ENCODE results near the gene RFXAP. TPM values are rescaled to one million over a fixed set of nuclear protein-coding genes. Genes with fewer than 3 reads are reported as not detected.
A peak's percentile ranks its signal among the peaks of the same experiment; 100 is the strongest.

The RFXAP gene
- total and polyA plus RNA-seq, 9 of the 15 experiments (the other 6 are each of a cell fraction or from before 2014, with no cell fraction given), result 2.1 to 9.7 (median 2.9) TPM

DNA sequence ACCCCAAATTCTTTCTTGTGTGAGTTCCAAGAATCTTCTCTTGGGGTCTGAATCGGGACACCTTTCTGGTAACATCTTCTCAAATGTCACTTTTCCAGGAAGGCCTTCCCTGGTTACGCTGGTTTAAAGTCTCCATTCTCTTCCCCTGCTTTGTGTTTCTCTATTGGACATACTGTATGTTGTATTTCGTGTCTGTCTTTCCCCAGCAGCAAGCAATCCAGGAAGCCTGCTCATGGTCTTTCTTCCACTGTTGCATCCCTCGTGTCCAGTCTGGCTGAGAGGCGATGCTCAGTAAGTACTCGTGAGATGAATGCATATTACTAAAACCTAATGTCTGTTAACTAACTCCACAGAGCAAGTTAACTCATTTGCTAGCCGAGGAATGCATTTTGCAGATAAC lies 43.7 kb downstream of the RFXAP start:
- ChIA-PET POLR2A (no interaction called here), CTCF (ENCODE audit: low intra/inter-chr PET ratio) (no interaction called here)
- no peaks in the 10 kb centered on the region for H3K9me1 ChIP-seq (ENCODE audit: control insufficient read depth, insufficient read depth, low read length)
- FAIRE-seq (no peak), DNase-seq (ENCODE audit: extremely low read depth in 1 of 4, low spot score in 3 of 4) (no peak), ATAC-seq (peak; percentile 54)
- no peaks in the 10 kb centered on the region for H3K9me3 ChIP-seq (replicated peaks; ENCODE audit: control insufficient read depth, insufficient read depth, low read depth, low read length)
- peak overlapping the region; percentile 24; the same call in 1 of the 2 replicates for H3K4me2 ChIP-seq (ENCODE audit: insufficient read depth, low read length)
- no TSS peak for BruUV-seq (replicated peaks)
- intact Hi-C loops (cut with micrococcal nuclease) (no loop called here), in situ Hi-C loops (cut with MboI) (no loop called here)
- 0 out of 5 replicates have a peak, but pooled peaks cover 0 to 6% of the 10 kb centered on the region in 2 experiments for H3K4me1 ChIP-seq (replicated peaks in 1 of 2; ENCODE audit: control insufficient read depth in 2 of 2, insufficient read depth in 2 of 2, low read length in 2 of 2)
- no peaks in the 10 kb centered on the region for H4K20me1 ChIP-seq (replicated peaks; ENCODE audit: control insufficient read depth, insufficient read depth, low read length)
- no peak for TF ChIP-seq ARNT (IDR thresholded peaks at IDR 0.05)
- TF ChIP-seq, protein P1, sequence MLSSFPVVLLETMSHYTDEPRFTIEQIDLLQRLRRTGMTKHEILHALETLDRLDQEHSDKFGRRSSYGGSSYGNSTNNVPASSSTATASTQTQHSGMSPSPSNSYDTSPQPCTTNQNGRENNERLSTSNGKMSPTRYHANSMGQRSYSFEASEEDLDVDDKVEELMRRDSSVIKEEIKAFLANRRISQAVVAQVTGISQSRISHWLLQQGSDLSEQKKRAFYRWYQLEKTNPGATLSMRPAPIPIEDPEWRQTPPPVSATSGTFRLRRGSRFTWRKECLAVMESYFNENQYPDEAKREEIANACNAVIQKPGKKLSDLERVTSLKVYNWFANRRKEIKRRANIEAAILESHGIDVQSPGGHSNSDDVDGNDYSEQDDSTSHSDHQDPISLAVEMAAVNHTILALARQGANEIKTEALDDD (IDR thresholded peaks at IDR 0.05), result peak; percentile 78
- no peaks in the 10 kb centered on the region for H3K79me2 ChIP-seq (ENCODE audit: control insufficient read depth, insufficient read depth, low read length)
- no peak overlapping the region for H3K4me3 ChIP-seq
- WGBS (ENCODE audit: insufficient coverage, low coverage, missing lambda C conversion rate), result 3% methylated on average over 7 of the region's 7 CpGs
- H3K27ac ChIP-seq (ENCODE audit: extremely low read depth, low read depth, low read length), result no peak overlapping the region
- peaks cover 5 to 8% of the 10 kb centered on the region in 2 experiments; a peak in 4 of 5 replicates for H3K27me3 ChIP-seq (ENCODE audit: control insufficient read depth in 2 of 2, insufficient read depth in 2 of 2, low read length in 2 of 2)
- H3K36me3 ChIP-seq (ENCODE audit: control insufficient read depth, insufficient read depth, low read length), result no peaks in the 10 kb centered on the region
- no peak overlapping the region for H3K9ac ChIP-seq (ENCODE audit: insufficient read depth in 1 of 2, low read depth in 2 of 2, low read length in 2 of 2)
- H2AFZ ChIP-seq (ENCODE audit: low read depth, low read length), result peak overlapping the region; percentile 38; the same call in 1 of the 2 replicates

DNA sequence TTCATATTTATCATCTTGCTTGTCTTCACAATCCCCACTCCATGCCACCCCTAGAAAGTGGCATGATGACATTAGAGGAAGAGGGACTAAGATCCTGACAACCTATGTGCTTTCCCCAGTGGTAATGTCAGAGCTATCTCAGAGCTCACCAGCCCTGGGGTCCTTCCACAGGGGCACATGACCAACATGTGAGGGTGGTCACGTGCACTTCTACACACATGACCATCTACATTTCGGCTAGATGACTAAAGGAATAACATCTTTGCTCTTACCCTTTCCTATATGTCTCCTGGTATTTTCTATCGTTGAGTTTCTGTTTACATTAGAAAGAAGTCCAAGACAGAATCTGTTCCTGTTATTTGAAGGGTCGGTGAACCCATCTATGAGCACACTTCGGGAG lies 46.2 kb downstream of the RFXAP start:
- Histone ChIP-seq H3K79me2 (ENCODE audit: control insufficient read depth, insufficient read depth, low read length) (no peaks in the 10 kb centered on the region), H3K9ac (ENCODE audit: insufficient read depth in 1 of 2, low read depth in 2 of 2, low read length in 2 of 2) (no peak overlapping the region), H3K27ac (ENCODE audit: extremely low read depth, low read depth, low read length) (no peak overlapping the region), H2AFZ (ENCODE audit: low read depth, low read length) (no peak overlapping the region), H4K20me1 (replicated peaks; ENCODE audit: control insufficient read depth, insufficient read depth, low read length) (no peaks in the 10 kb centered on the region), H3K9me3 (replicated peaks; ENCODE audit: control insufficient read depth, insufficient read depth, low read depth, low read length) (no peaks in the 10 kb centered on the region), H3K36me3 (ENCODE audit: control insufficient read depth, insufficient read depth, low read length) (no peaks in the 10 kb centered on the region), H3K4me3 (no peak overlapping the region), H3K4me1 (replicated peaks in 1 of 2; ENCODE audit: control insufficient read depth in 2 of 2, insufficient read depth in 2 of 2, low read length in 2 of 2) (0 out of 5 replicates have a peak, but pooled peaks cover 0 to 6% of the 10 kb centered on the region in 2 experiments), H3K4me2 (ENCODE audit: insufficient read depth, low read length) (no peak overlapping the region), H3K27me3 (ENCODE audit: control insufficient read depth in 2 of 2, insufficient read depth in 2 of 2, low read length in 2 of 2) (peaks cover 5 to 15% of the 10 kb centered on the region in 2 experiments; a peak in 4 of 5 replicates), H3K9me1 (ENCODE audit: control insufficient read depth, insufficient read depth, low read length) (no peaks in the 10 kb centered on the region)
- ChIA-PET POLR2A (no interaction called here), CTCF (ENCODE audit: low intra/inter-chr PET ratio) (no interaction called here)
- no peak for FAIRE-seq
- DNase-seq (ENCODE audit: extremely low read depth in 1 of 4, low spot score in 3 of 4), result peak in 1 of 4 experiments; percentile 7
- intact Hi-C loops (cut with micrococcal nuclease) (no loop called here), in situ Hi-C loops (cut with MboI) (no loop called here)
- WGBS (ENCODE audit: insufficient coverage, low coverage, missing lambda C conversion rate), result 0% methylated on average over 5 of the region's 5 CpGs
- no TSS peak for BruUV-seq (replicated peaks)
- no peak for ATAC-seq
- TF ChIP-seq HCFC1 (IDR thresholded peaks at IDR 0.05; ENCODE audit: low read depth, low read length) (no peak), L3MBTL2 (IDR thresholded peaks at IDR 0.05) (no peak), ZSCAN29 (IDR thresholded peaks at IDR 0.05) (no peak), TBP (optimal IDR thresholded peaks at IDR 0.05; ENCODE audit: low read depth, low read length) (no peak), TEAD2 (tag; IDR thresholded peaks at IDR 0.05) (no peak), RAD51 (IDR thresholded peaks at IDR 0.05; ENCODE audit: borderline replicate concordance, low read depth) (peak; percentile 76; the same call in 1 of the 2 replicates), CBX5 (IDR thresholded peaks at IDR 0.05; ENCODE audit: borderline replicate concordance, low read depth) (no peak), CREM (IDR thresholded peaks at IDR 0.05; ENCODE audit: low read depth) (no peak), FIP1L1 (IDR thresholded peaks at IDR 0.05; ENCODE audit: low read depth, low read length, poor library complexity, severe bottlenecking) (no peak)
- TF ChIP-seq, protein P1 (IDR thresholded peaks at IDR 0.05), result no peak
- TF ChIP-seq, protein P2, sequence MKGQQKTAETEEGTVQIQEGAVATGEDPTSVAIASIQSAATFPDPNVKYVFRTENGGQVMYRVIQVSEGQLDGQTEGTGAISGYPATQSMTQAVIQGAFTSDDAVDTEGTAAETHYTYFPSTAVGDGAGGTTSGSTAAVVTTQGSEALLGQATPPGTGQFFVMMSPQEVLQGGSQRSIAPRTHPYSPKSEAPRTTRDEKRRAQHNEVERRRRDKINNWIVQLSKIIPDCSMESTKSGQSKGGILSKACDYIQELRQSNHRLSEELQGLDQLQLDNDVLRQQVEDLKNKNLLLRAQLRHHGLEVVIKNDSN (CRISPR knock-in tag; IDR thresholded peaks at IDR 0.05), result peak; percentile 32; the same call in 1 of the 2 replicates
- TF ChIP-seq, protein P3, sequence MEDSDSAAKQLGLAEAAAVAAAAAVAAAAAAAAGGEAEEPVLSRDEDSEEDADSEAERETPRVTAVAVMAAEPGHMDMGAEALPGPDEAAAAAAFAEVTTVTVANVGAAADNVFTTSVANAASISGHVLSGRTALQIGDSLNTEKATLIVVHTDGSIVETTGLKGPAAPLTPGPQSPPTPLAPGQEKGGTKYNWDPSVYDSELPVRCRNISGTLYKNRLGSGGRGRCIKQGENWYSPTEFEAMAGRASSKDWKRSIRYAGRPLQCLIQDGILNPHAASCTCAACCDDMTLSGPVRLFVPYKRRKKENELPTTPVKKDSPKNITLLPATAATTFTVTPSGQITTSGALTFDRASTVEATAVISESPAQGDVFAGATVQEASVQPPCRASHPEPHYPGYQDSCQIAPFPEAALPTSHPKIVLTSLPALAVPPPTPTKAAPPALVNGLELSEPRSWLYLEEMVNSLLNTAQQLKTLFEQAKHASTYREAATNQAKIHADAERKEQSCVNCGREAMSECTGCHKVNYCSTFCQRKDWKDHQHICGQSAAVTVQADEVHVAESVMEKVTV (CRISPR knock-in tag; IDR thresholded peaks at IDR 0.05), result no peak
